GM18861 (cell line): ENCODE results near the gene AK6.
"Not testable (repeated sequence)": the region's sequence is repeated elsewhere in the genome, so short reads cannot be mapped to it uniquely, and the experiment has no call there.

Experiments
- ATAC-seq: cut with Tn5 transposase; IDR thresholded peaks from one replicate; pipeline ENCODE4 v1.9.1; 2021; ENCODE audit not compliant: unreplicated experiment

AK6 gene

GRCh38 chr5:69369340-69370121 is at the start of gene AK6, which contains the start of the genes RAD17 and TAF9:
Gene AK6, minus strand, starts transcription at chr5:69369520. Its CDS starts 30 bp downstream, at chr5:69369490.
Gene RAD17, plus strand, starts transcription at chr5:69369818. Its CDS starts 2,391 bp downstream, at chr5:69372209.
Gene TAF9, minus strand, starts transcription at chr5:69369520. Its CDS starts 3,783 bp downstream, at chr5:69365737.
- ATAC-seq, result peak; percentile 85

DNA sequence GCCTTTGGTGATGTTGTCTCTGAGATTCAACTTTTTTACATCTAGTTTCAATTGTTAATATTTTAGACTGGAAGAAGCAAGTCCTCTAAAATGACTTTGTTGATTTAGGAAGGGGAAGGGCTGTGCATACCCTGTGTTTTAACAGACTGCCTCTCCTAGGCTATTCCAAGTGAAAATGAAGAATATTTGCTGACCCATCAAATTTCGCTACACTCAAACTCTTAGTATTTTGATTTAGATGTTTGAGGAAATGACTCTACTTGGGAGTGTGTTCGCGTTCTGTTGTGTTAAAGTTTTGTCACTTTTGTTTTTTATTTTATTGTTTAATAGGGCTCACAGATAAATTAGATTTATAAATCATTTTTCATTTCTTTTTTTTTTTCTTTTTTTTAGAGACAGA is 49.2 kb upstream of the AK6 start:
- no peak for ATAC-seq

- ATAC-seq, result no peak
Measured at GRCh38 chr5:69416699-69417098, 47.4 kb upstream of the AK6 start.

DNA sequence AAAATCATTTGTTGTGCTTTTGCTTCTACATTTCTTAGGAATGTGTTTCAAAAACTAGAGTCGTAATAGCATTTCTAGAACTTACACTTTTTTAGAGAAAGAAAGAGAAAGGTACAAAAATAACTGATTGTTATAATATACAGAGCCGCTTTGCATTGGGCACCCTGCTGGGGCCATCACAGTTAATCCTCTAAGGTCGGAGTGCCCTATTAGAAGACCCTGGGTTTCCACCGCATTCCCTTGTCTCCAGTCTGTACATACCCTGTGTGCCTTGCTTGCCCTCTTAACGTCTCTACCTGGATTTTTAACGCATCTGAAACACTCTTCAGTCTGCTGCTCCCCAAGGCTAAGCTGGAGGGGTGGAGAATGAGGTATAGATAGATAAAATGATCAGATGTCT is 46.9 kb upstream of the AK6 start:
- no peak for ATAC-seq

DNA sequence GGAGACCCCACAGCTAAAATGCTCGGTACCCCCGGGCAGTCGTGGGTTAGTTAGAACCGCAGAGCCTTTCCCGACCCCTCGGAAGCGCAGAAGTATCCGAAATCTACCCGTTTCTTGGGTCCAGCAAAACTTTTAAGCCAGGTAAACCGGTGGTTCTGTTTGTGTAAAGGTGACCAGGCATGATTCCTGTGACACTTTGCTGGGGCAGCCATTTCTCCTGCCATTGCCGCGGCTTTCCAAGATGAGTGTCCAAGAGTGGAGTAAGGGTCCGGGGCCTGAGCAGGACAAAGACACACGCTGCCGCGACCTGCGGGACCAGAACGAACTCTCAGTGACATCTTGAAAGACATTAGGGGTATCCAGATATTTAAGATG is 46.3 kb upstream of the AK6 start:
- no peak for ATAC-seq

- ATAC-seq, result peak; percentile 61
Measured at GRCh38 chr5:69414885-69415583, 45.7 kb upstream of the AK6 start, which contains the start of gene MARVELD2. Gene MARVELD2, plus strand, starts transcription at chr5:69415116. Its CDS starts 4,270 bp downstream, at chr5:69419386.

GRCh38 chr5:69404659-69405330 is 35.5 kb upstream of the AK6 start:
- no peak for ATAC-seq

- no peak for ATAC-seq
Measured at GRCh38 chr5:69378376-69378775, 9.1 kb upstream of the AK6 start.

DNA sequence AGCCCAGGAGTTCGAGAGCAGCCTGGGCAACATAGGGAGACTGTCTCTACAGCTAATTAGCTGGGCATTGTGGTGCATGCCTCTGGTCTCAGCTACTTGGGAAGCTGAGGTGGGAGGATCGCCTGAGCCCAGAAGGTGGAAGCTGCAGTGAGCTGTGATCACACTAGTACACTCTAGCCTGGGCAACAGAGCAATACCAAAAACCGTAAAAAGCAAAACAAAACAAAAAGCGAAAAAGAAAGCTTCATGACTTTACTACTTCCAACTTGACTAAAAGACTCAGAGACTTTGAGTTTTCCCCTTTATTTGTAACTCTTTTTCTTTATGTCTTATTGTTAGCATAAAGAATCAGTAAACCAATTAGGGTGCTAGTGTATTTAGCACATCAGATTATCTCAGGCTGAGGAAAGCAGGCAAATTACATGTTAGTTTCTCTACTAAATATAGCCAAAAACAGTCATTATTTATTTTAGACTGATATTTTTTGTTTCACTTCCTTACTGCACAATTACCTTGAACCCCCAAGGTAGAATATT is 5.7 kb upstream of the AK6 start:
- peak; percentile 50 for ATAC-seq

DNA sequence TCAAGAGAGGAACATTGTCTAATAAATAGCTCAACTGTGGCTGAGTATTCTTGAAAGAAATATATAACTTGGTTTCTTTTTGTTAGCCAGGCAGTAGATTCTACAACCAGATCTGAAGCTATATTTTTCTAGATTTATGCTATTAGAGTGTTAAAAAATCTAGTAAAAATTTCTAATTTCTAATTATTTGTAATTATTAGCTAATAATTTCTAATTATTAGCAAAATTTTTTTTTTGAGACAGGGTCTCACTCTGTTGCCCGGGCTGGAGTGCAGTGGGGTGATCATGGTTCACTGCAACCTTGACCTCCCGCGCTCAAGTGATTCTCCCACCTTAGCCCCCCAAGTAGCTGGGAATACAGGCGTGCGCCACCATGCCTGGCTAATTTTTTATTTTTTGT is 3.1 kb upstream of the AK6 start:
- no peak for ATAC-seq

DNA sequence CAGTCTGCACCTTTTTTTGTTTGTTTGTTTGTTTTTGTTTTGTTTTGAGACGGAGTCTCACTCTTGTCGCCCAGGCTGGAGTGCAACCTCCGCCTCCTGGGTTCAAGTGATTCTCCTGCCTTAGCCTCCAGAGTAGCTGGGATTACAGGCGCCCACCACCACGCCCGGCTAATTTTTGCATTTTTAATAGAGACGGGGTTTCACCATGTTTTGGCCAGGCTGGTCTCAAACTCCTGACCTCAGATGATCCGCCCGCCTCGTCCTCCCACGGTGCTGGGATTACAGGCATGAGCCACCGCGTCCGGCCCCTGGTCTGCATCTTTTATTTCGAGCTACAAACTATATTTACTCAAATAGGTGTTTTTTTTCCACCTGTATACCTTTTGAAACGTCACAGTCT is 1.0 kb upstream of the AK6 start:
- not testable (repeated sequence) for ATAC-seq

DNA sequence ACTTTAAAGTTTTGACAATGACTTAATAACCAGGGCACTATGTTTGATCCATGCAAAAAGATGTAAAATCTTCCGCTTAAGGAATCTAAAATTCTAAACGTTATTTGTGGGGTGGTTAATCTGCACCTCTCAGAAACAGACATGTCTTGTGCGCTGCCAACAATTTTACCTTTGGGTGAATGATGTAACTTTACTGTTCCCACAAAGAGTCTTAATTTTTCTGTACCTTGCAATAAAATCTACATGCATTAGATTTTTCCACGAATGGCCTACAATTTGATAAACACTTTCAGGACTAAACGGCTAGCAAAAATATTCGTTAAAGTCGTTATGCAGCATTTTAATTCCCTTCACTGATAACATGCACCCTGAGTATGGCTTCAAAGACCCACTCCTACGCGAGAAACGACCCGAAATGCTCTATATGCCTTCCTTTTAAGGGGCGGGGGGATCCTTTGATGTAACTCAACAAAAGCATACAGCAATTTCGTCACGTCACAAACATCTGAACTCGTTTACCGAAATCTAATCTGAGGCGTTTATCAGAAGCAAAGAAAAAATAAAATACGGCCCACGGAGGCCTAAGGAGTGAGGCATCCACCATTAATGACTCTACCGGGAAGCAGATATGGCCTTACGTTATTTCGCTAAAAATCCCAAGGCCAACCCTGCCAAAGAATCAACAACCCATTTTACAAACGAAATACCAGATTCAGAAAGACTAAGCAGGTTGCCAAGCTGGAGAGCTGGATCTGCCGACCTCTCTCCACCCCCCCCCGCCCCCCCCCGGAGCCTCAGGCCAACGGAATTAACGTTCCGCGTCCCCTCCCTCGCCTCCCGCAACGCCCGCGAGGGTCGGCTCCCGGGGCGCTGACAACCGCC is 621 bp downstream of the AK6 start:
- no peak for ATAC-seq

DNA sequence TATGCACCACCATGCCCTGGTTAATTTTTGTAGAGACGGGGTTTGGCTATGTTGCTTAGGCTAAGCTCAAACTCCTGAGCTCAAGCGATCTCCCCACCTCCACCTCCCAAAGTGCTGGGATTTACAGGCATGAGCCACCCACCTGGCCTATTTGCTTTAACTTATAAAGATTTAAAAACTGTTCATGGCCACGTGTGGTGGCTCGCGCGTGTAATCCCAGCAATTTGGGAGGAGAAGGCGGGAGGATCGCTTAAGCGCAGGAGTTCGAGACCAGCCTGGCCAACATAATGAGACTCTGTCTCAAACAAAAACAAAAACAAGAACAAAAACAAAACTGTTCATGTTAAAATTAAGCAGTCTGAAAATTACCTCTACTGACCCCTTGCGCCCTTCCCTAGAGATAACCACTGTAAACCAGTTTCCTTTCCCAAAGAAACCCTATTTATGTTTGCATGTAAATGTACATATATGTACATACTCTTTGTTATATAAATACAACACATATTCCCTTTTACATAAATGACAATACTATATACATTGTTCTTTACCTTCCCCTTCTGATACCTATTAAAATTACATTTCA is 1.5 kb downstream of the AK6 start:
- ATAC-seq, result no peak

- no peak for ATAC-seq
Measured at GRCh38 chr5:69364850-69365249, 4.5 kb downstream of the AK6 start.

DNA sequence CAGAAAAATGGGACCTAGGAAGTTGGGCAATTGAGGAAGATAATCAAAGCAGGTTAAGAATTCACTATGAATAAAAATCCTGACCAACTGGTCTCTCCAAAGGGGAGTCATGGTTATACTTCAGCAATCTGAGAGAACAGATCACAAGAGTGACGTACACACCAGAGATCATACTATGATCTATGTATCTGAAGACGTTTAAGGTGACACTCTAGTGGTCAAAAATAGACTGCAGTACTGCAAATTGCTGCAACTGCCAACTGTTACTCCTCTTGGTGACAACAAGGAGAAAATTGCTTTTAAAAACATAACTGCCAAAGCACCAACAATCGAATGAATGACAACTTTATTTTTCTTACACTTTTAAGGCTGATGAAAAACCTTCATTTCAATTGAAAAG is 4.9 kb downstream of the AK6 start:
- peak; percentile 44 for ATAC-seq

DNA sequence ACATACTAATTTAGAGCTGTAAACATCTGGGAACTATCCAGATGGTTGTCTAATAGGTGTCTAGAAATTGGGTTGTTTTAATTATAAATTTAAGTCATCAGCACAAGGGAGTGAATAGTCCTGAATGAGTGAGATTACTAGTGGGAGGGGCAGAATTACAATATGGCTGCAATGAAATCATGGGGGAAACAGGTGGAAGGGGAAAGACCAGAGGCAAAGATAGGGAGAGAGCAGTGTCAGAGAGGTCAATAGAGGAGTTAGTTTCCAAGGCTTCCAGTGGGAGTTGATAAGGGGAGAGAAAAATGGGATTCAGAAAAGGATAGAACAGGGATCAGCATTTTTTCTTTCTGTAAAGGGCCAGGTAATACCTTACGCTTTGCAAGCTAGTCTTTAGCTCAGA is 8.9 kb downstream of the AK6 start:
- ATAC-seq, result no peak

DNA sequence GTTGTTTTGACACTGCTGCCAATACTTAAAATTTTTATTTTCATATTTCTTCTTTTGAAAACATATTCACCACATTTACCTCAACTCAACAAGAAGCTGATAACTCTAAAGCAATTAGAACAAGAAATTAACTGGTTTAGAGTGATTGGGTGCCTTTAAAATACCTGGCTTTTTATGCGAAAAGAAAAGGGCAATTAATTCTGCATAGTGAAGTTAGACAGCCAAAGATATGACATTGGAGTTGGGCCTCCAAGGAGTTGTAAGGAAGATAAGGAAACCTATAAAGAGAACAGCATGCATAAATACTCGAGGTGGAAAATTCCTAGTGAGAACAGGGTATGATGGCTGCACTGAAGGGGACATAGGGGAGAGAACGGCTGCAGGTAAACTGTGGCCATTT is 9.6 kb downstream of the AK6 start:
- ATAC-seq, result no peak

- no peak for ATAC-seq
Measured at GRCh38 chr5:69350664-69351063, 18.7 kb downstream of the AK6 start.

- no peak for ATAC-seq
Measured at GRCh38 chr5:69343083-69343482, 26.2 kb downstream of the AK6 start.

GRCh38 chr5:69341520-69342161 is 27.7 kb downstream of the AK6 start:
- no peak for ATAC-seq
